Measurements from ENCODE around the gene PNKP.

DNA sequence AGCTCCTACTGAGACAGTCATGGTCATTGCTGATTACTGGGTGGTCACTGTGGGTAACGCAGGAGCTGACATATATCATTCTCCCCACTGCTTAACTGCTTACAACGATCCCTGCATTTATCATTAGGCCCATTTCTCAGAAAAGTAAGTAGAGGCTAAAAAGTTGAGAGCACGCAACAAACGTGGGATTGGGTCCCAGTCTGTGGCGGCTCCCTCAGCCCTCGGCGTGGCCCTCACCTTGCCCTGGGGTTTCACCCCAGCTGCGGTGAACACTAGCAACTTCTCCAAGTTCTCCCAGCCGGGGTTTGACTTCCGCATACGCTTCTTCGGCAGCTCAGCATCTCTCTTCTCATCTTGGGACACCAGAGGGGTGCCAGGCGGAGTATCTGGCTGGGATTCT, 2.5 kb downstream of the PNKP start:
- TF ChIP-seq CTCF (IDR thresholded peaks at IDR 0.05 in 4 of 5, conservative IDR thresholded peaks at IDR 0.05 in 1 of 5) (no peak), POLR2A (IDR thresholded peaks at IDR 0.05) (no peak)

Data from gastrocnemius medialis (tissue), 4 donors.